HG02610 (cell line): ENCODE measurements around the gene TIMM22.
"Not testable (repeated sequence)": the region's sequence is repeated elsewhere in the genome, so short reads cannot be mapped to it uniquely, and the experiment has no call there.

Source experiments
- ATAC-seq: cut with Tn5 transposase; IDR thresholded peaks from one replicate; pipeline ENCODE4 v1.9.1; 2021; ENCODE audit warnings: mild to moderate bottlenecking, moderate library complexity; ENCODE audit not compliant: unreplicated experiment

Gene TIMM22

DNA sequence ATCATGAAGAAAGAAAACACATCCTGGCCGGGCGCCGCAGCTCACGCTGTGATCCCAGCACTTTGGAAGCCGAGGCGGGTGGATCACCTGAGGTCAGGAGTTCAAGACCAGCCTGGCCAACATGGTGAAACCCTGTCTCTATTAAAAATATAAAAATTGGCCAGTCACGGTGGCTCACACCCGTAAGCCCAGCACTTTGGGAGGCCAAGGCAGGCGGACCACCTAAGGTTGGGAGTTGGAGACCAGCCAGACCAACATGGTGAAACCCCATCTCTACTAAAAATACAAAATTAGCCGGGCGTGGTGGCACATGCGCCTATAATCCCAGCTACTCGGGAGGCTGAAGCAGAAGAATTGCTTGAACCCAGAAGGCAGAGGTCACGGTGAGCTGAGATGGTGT, 25.1 kb upstream of the TIMM22 start:
- not testable (repeated sequence) for ATAC-seq

DNA sequence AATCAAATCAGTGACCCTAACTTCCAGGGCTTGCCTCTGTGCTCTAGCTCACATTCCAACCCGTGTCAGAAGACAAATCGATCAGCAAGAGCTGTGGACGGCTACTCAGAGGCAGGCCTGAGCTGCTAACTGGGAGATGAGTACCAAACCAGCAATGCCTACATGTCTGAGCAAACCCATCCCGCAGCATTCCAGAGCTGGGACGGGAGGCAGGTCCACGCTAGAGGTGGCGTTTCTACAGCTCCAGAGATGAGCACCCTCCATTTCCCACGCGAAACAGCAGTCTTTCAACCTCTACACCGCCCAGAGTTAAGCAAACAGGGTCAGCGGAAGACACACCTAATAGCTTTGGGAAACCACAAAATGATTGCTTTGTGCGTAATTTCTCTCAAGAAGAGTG, 23.9 kb upstream of the TIMM22 start:
- ATAC-seq: no peak

DNA sequence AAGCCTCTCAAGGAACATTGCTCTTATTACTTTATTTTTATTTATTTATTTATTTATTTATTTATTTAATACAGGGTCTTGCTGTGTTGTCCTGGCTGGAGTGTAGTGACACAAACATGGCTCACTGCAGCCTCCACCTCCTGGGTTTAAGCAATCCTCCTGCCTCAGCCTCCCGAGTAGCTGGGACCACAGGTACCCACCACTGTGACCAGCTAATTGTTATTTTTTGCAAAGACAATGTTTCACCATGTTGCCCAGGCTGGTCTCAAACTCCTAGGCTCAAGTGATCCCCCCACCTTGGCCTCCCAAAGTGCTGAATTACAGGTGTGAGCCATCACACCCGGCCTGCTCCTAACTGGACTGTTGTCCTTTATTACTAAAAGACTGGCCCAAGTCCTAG, 22.2 kb upstream of the TIMM22 start:
- ATAC-seq: not testable (repeated sequence)

DNA sequence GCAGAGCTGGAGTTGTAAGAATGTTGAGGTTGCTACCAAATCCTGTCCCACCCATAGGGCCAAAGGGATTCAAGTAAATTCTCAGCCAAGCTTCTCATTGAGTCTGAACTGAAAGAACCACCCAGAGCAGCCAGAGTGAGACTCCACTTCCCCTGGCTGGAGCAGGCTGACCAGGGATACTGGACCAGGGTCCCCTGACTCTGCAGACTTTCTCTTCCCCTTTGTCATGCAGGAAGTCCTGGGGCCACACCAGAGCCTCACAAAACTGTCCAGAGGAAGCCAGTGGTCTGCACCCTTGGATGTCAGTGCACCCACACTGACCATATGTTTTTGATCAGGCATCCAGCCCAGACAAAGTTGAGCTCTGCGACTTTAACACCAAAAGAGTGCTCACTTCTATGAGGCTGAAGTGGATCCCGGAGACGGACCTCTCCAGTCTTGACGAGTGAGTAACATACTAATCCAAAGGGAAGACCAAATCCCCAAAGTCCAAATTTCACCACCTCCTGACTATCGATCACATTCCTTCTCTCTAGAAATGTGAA, 21.5 kb upstream of the TIMM22 start:
- no peak for ATAC-seq

DNA sequence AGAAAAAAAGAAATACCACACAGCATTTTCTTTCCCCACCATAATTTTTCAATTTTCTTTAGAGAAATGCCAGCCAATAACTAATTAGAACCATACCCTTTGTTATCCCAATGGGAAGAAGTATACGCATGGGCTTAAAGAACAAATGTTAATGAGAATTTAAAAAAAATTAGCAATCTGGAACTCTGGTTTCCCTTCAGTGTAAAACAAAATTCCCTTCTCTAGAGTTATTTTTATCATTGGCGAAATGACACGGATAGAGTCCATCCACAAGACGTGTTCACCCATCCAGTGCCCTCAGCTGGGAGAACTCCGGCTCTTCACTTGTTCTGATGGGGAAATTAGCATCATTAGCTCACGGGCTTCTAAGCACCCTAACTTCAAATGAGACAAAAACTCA, 20.6 kb upstream of the TIMM22 start:
- no peak for ATAC-seq

GRCh38 chr17:977166-977565, 19.8 kb upstream of the TIMM22 start:
- no peak for ATAC-seq

GRCh38 chr17:978103-979093, 18.5 kb upstream of the TIMM22 start:
- no peak for ATAC-seq

GRCh38 chr17:979212-979538, 17.8 kb upstream of the TIMM22 start:
- no peak for ATAC-seq

DNA sequence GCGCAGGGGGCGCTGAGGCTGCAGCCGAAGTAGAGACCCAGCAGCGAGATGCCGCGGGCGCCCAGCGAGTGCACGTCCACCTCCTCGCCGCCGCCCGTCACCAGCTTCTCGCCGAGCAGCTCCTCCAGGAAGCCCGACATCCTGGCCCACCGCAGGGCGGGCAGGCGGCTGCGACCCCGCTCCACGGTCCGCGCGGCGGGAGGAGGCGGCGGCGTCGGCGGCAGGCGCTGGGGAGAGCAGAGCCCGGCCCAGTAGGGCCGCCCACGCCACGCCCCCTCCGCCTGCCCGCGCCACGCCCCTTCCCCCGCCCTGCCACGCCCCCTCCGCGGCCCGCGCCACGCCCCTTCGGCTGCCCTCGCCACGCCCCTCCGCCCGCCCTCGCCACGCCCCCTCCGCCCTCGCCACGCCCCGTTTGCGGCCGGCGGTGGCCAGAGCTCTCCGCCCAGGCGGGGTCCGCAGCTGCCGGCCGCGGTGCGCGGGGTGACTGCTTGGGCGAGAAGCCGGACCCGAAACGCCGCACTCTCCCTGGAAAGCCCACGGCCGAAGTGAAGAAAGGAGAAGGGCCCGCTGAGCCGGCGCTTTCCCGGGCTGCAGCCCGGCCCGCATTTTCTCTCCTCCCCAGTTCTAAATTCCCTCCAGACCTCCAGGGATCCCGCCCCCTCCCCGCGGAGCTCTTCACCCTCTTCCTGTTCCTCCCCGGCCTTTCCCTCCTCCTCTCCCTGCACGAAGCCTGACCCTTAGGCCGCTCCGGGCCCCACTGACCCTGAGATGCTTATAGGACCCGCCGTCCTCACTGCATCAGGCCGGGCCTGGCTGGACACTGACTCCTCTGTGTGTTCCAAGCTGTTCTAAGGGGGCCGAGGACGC, 17.2 kb upstream of the TIMM22 start, which contains the start of gene NXN:
TSS of gene NXN (minus strand) at position 238 of the 867 bp plus-strand sequence.
- ATAC-seq: peak; percentile 64

DNA sequence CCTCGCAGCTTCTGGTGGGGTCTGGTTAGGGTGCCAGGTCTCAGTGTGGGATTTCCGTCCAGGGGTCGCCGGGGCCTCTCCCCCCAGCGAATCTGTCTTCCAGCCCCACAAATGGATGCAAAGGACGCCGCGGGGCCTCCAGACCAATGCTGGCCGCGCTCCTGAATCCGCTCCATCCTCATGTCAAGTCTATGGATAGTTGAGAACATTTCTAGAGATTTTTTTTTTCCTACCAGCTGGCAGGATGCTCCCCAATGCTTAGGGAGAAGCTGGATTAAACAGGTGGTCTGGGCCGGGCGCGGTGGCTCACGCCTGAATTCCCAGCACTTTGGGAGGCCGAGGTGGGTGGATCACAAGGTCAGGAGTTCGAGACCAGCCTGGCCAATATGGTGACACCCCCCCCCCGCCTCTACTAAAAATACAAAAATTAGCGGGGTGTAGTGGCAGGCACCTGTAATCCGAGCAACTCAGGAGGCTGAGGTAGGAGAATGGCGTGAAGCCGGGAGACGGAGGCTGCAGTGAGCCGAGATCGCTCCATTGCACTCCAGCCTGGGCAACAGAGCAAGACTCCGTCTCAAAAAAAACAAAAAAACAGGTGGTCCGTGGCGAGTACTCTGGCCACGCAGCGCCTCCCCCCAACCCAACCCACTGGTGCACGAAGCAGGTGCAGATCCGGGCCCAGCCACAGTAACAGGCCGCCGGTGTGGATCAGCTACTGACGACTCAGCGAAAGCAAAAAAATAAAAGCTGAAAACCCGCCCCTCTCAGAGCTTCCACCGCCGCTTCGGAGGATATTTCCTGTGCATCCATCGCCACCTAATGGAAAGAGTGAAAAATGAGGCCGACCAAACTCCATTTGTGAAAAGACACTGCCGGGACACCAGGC, 16.3 kb upstream of the TIMM22 start:
- ATAC-seq: peak; percentile 47

DNA sequence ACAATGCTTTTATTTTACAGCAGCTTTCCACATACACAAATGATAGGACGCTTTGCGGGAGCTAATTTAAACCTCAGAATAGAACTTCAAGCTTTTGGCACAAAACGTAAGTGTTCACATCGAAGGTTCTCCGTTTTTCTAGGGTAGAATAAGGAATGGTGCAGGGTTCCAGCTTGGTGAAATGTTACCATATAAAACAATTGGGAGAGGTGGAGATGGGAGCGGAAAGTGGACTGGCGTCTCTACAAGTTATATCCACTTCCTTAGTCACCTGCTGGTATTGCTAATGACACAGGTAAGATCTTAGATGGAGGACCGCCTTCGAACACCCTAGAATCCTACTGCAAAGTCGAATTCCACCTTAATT, 15.7 kb upstream of the TIMM22 start:
- ATAC-seq: no peak

GRCh38 chr17:983921-984320, 13.0 kb upstream of the TIMM22 start:
- ATAC-seq: no peak

- ATAC-seq: no peak
Measured at GRCh38 chr17:986322-986929, 10.5 kb upstream of the TIMM22 start.

DNA sequence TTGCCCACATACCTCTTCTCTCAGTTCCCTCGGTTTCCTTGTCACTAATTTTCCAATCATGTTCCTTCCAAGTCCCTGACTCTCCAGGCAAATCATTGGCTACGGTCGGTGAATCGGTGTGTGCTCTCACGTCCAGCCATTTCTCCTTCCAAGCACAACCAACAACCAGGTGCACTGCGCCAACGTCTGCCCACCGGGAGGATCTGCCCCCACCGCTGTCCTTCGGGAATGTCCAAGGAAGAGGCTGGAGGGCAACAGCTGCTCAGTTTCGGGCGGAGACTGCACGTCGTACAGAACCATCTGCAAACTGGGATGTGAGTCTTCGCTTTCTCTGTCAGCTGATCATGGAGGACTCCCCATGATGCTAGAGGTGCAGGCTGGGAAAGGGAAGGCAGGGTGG, 9.0 kb upstream of the TIMM22 start:
- no peak for ATAC-seq

- no peak for ATAC-seq
Measured at GRCh38 chr17:988561-988960, 8.4 kb upstream of the TIMM22 start.

- ATAC-seq: no peak
Measured at GRCh38 chr17:992933-993332, 4.0 kb upstream of the TIMM22 start.

- not testable (repeated sequence) for ATAC-seq
Measured at GRCh38 chr17:995324-995723, 1.6 kb upstream of the TIMM22 start.

GRCh38 chr17:998111-998510, 1.2 kb downstream of the TIMM22 start:
- ATAC-seq: no peak

GRCh38 chr17:1000597-1001461, 3.9 kb downstream of the TIMM22 start:
- no peak for ATAC-seq
